ENCODE results near the gene ABHD8. TPM values are rescaled to one million over a fixed set of nuclear protein-coding genes. Genes with fewer than 3 reads are reported as not detected.

The ABHD8 gene
- total and polyA plus RNA-seq, 2 of the 13 experiments (the other 11 are each of a cell fraction or from before 2014, with no cell fraction given), result 6.3 to 7.2 TPM

DNA sequence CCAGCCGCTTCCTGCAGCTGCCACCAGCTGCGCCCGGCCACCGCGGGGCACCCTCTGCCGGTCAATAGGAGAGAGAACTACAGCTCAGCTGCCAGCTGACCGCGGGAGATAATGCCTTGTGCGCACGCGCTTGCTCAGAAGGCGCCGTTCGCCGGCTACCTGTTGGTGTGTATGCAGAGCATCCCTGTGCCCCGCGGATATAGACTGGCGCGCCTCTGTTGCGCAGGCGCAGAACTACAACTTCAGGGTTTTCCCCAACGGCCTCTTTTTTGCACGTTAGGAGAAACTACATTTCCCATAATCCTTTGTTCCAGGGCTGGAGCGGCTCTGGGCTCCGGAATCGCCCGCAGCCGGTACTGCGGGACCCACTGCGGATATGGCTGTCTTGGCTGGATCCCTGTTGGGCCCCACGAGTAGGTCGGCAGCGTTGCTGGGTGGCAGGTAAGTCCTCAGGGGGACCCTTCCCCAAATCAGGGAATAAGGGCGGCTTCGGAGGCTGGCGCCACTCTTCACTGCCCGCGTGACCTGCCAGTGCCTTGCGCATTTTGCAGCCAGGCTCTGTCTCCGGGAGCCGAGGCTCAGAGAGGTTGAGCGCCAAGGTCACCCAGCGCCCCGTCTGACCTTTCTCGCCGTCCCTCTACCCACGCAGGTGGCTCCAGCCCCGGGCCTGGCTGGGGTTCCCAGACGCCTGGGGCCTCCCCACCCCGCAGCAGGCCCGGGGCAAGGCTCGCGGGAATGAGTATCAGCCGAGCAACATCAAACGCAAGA is 2.5 kb upstream of the ABHD8 start, which contains the start of gene MRPL34 (continued):
- TF ChIP-seq, protein P1, sequence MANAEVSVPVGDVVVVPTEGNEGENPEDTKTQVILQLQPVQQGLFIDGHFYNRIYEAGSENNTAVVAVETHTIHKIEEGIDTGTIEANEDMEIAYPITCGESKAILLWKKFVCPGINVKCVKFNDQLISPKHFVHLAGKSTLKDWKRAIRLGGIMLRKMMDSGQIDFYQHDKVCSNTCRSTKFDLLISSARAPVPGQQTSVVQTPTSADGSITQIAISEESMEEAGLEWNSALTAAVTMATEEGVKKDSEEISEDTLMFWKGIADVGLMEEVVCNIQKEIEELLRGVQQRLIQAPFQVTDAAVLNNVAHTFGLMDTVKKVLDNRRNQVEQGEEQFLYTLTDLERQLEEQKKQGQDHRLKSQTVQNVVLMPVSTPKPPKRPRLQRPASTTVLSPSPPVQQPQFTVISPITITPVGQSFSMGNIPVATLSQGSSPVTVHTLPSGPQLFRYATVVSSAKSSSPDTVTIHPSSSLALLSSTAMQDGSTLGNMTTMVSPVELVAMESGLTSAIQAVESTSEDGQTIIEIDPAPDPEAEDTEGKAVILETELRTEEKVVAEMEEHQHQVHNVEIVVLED (CRISPR knock-in tag; IDR thresholded peaks at IDR 0.05; ENCODE audit: borderline replicate concordance), result peak; percentile 59; the same call in 1 of the 2 replicates
- TF ChIP-seq ZNF431 (CRISPR knock-in tag; IDR thresholded peaks at IDR 0.05; ENCODE audit: borderline replicate concordance, low read depth) (no peak), ZNF567 (CRISPR knock-in tag; IDR thresholded peaks at IDR 0.05; ENCODE audit: borderline replicate concordance) (no peak), ZNF766 (CRISPR knock-in tag; IDR thresholded peaks at IDR 0.05; ENCODE audit: borderline replicate concordance) (peak; percentile 50; the same call in 1 of the 2 replicates), RXRA (CRISPR knock-in tag; IDR thresholded peaks at IDR 0.05) (peak; percentile 25; the same call in 1 of the 2 replicates), NCOA1 (CRISPR knock-in tag; IDR thresholded peaks at IDR 0.05) (0 out of 2 replicates have a peak, but pooled peaks have one; percentile 31), ZNF501 (CRISPR knock-in tag; IDR thresholded peaks at IDR 0.05) (peak; percentile 71; the same call in 1 of the 2 replicates), REXO4 (CRISPR knock-in tag; IDR thresholded peaks at IDR 0.05; ENCODE audit: borderline replicate concordance) (no peak), ZNF839 (CRISPR knock-in tag; IDR thresholded peaks at IDR 0.05; ENCODE audit: borderline replicate concordance) (no peak), ATF1 (CRISPR knock-in tag; IDR thresholded peaks at IDR 0.05) (0 out of 2 replicates have a peak, but pooled peaks have one; percentile 18), CREM (IDR thresholded peaks at IDR 0.05) (peak; percentile 58; the same call in 1 of the 2 replicates), CREM (CRISPR knock-in tag; IDR thresholded peaks at IDR 0.05) (no peak), IKZF1 (IDR thresholded peaks at IDR 0.05) (no peak), FOXA3 (CRISPR knock-in tag; IDR thresholded peaks at IDR 0.05) (peak; percentile 62), ISL2 (CRISPR knock-in tag; IDR thresholded peaks at IDR 0.05) (peak; percentile 21; the same call in 1 of the 2 replicates), TGIF2 (CRISPR knock-in tag; IDR thresholded peaks at IDR 0.05) (no peak), JARID2 (CRISPR knock-in tag; IDR thresholded peaks at IDR 0.05; ENCODE audit: insufficient replicate concordance) (peak; percentile 49), HNRNPK (IDR thresholded peaks at IDR 0.05; ENCODE audit: low read depth, low read length, poor library complexity, severe bottlenecking) (peak; percentile 97), ZNF761 (CRISPR knock-in tag; conservative IDR thresholded peaks at IDR 0.05) (0 out of 2 replicates have a peak, but pooled peaks have one; percentile 57), NR2F6 (IDR thresholded peaks at IDR 0.05) (0 out of 2 replicates have a peak, but pooled peaks have one; percentile 33), NR2F6 (CRISPR knock-in tag; IDR thresholded peaks at IDR 0.05) (peak; percentile 49; the same call in 1 of the 2 replicates), NRL (CRISPR knock-in tag; IDR thresholded peaks at IDR 0.05; ENCODE audit: borderline replicate concordance) (peak; percentile 90; the same call in 1 of the 2 replicates), FOSL1 (CRISPR knock-in tag; IDR thresholded peaks at IDR 0.05; ENCODE audit: borderline replicate concordance) (no peak)
- TF ChIP-seq, protein P2, sequence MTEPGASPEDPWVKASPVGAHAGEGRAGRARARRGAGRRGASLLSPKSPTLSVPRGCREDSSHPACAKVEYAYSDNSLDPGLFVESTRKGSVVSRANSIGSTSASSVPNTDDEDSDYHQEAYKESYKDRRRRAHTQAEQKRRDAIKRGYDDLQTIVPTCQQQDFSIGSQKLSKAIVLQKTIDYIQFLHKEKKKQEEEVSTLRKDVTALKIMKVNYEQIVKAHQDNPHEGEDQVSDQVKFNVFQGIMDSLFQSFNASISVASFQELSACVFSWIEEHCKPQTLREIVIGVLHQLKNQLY (CRISPR knock-in tag; IDR thresholded peaks at IDR 0.05), result no peak
- TF ChIP-seq, protein P3, sequence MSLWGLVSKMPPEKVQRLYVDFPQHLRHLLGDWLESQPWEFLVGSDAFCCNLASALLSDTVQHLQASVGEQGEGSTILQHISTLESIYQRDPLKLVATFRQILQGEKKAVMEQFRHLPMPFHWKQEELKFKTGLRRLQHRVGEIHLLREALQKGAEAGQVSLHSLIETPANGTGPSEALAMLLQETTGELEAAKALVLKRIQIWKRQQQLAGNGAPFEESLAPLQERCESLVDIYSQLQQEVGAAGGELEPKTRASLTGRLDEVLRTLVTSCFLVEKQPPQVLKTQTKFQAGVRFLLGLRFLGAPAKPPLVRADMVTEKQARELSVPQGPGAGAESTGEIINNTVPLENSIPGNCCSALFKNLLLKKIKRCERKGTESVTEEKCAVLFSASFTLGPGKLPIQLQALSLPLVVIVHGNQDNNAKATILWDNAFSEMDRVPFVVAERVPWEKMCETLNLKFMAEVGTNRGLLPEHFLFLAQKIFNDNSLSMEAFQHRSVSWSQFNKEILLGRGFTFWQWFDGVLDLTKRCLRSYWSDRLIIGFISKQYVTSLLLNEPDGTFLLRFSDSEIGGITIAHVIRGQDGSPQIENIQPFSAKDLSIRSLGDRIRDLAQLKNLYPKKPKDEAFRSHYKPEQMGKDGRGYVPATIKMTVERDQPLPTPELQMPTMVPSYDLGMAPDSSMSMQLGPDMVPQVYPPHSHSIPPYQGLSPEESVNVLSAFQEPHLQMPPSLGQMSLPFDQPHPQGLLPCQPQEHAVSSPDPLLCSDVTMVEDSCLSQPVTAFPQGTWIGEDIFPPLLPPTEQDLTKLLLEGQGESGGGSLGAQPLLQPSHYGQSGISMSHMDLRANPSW (CRISPR knock-in tag; IDR thresholded peaks at IDR 0.05; ENCODE audit: borderline replicate concordance), result no peak
